ENCODE results near the gene ENOX1.

The ENOX1 gene

DNA sequence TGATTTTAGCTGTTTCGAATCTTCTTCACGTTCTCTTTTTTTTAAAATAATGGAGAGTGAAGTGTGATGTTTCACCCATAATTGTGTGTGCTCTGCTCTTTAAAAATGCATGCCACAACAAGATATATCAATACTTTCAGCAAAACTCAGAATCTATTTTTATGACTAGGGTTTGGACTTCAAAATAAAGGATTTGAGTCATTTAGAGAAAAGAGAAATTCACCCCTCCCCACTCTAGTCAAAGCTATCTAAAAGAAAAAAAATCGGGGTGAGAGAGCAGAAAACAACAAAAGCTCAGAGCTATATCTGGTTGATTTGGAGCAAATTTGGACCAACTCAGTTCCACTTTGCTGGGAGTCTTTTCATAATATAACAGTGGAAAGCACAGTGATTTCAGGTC lies 518.9 kb downstream of the ENOX1 start:
- no peaks in the 10 kb centered on the region for H3F3A ChIP-seq (ENCODE audit: insufficient read depth, low read length)
- no peak overlapping the region for H3K4me3 ChIP-seq (ENCODE audit: low read depth, low read length, poor library complexity, severe bottlenecking)
- no peak overlapping the region for H3K9ac ChIP-seq (ENCODE audit: low read length)
- no peaks in the 10 kb centered on the region for H3K9me3 ChIP-seq (ENCODE audit: low read length)
- H3K36me3 ChIP-seq (ENCODE audit: insufficient read depth, low read length): no peaks in the 10 kb centered on the region
- H3K27ac ChIP-seq (ENCODE audit: low read depth, low read length, poor library complexity, severe bottlenecking): no peak overlapping the region
- no peak overlapping the region for H3K4me2 ChIP-seq (ENCODE audit: low read length)
- no peak overlapping the region for H2AFZ ChIP-seq (ENCODE audit: low read length)
- no peaks in the 10 kb centered on the region for H3K79me2 ChIP-seq (ENCODE audit: insufficient read depth, low read length)
- TF ChIP-seq CTCF (IDR thresholded peaks at IDR 0.05; ENCODE audit: low read length) (no peak), EZH2 (IDR thresholded peaks at IDR 0.05; ENCODE audit: borderline replicate concordance, low read length) (no peak)
- no peaks in the 10 kb centered on the region for H3K27me3 ChIP-seq (ENCODE audit: insufficient read depth, low read length)
- H4K20me1 ChIP-seq (ENCODE audit: insufficient read depth, low read length): no peaks in the 10 kb centered on the region
- no peaks in the 10 kb centered on the region for H3K9me2 ChIP-seq (ENCODE audit: low read depth, low read length)
- H3K4me1 ChIP-seq (ENCODE audit: insufficient read depth, low read length, severe bottlenecking): no peaks in the 10 kb centered on the region

DNA sequence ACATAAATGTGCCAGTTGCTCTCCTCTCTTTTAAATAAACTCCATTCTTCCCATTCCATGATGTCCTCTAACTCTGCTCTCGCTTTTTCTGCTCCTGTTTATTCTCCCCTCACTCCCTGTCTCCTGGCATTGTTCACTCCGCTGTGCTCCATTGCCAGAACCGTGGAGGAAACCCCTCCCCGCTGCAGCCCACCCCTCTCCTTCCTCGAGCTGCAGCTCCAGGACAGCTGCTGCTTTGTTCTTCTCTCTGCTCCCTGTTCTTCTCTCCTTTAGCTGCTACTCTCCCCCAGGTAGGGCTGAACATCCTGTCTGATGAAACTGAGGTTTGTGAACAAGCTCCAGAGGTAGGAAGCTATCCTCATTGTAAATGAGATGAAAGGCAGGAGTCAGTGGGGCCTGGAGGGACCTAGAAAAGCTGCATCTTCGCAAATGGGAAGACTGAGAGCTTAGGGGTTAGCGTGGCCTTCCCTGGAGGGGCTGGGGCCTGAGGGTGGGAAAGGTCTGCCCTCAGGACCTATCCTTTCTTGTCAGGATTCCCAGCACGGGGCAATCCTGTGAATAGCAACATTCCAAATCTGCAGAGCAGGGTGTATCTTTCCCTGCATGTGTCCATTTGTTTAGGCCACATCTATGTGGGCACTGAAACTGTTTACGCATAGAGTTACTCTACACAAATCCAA lies 519.7 kb downstream of the ENOX1 start:
- Histone ChIP-seq H2AFZ (ENCODE audit: low read length) (no peak overlapping the region), H3K9me3 (ENCODE audit: low read length) (no peaks in the 10 kb centered on the region), H3F3A (ENCODE audit: insufficient read depth, low read length) (no peaks in the 10 kb centered on the region), H3K27ac (ENCODE audit: low read depth, low read length, poor library complexity, severe bottlenecking) (no peak overlapping the region), H4K20me1 (ENCODE audit: insufficient read depth, low read length) (no peaks in the 10 kb centered on the region), H3K27me3 (ENCODE audit: insufficient read depth, low read length) (no peaks in the 10 kb centered on the region), H3K36me3 (ENCODE audit: insufficient read depth, low read length) (no peaks in the 10 kb centered on the region), H3K4me3 (ENCODE audit: low read depth, low read length, poor library complexity, severe bottlenecking) (no peak overlapping the region), H3K9ac (ENCODE audit: low read length) (no peak overlapping the region), H3K79me2 (ENCODE audit: insufficient read depth, low read length) (no peaks in the 10 kb centered on the region), H3K4me1 (ENCODE audit: insufficient read depth, low read length, severe bottlenecking) (no peaks in the 10 kb centered on the region), H3K9me2 (ENCODE audit: low read depth, low read length) (no peaks in the 10 kb centered on the region), H3K4me2 (ENCODE audit: low read length) (no peak overlapping the region)
- no peak for TF ChIP-seq CTCF (IDR thresholded peaks at IDR 0.05; ENCODE audit: low read length)
- no peak for TF ChIP-seq EZH2 (IDR thresholded peaks at IDR 0.05; ENCODE audit: borderline replicate concordance, low read length)

DNA sequence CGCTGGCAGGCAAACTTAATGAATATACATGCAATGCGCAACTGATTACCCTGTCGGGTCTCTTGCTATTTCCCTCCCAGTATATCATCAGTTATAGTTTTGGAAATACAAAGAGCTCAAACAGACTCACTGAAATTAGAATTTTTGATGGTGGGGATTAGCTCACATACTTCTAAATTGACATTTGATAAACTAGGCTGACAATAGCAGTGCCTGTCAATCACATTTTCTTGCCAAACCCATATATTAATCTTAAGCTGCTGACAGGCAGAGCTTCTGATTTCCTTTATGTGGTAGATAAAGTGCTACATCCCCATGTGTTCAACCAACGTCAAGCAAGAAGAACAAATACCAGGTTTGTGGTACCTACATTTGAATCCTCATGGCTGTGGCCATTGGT lies 521.7 kb downstream of the ENOX1 start:
- no peak overlapping the region for H3K4me3 ChIP-seq (ENCODE audit: low read depth, low read length, poor library complexity, severe bottlenecking)
- no peaks in the 10 kb centered on the region for H3F3A ChIP-seq (ENCODE audit: insufficient read depth, low read length)
- H4K20me1 ChIP-seq (ENCODE audit: insufficient read depth, low read length): no peaks in the 10 kb centered on the region
- H3K9ac ChIP-seq (ENCODE audit: low read length): no peak overlapping the region
- no peaks in the 10 kb centered on the region for H3K9me3 ChIP-seq (ENCODE audit: low read length)
- H3K36me3 ChIP-seq (ENCODE audit: insufficient read depth, low read length): no peaks in the 10 kb centered on the region
- no peak overlapping the region for H3K4me2 ChIP-seq (ENCODE audit: low read length)
- no peaks in the 10 kb centered on the region for H3K27me3 ChIP-seq (ENCODE audit: insufficient read depth, low read length)
- H3K4me1 ChIP-seq (ENCODE audit: insufficient read depth, low read length, severe bottlenecking): no peaks in the 10 kb centered on the region
- TF ChIP-seq CTCF (IDR thresholded peaks at IDR 0.05; ENCODE audit: low read length) (no peak), EZH2 (IDR thresholded peaks at IDR 0.05; ENCODE audit: borderline replicate concordance, low read length) (no peak)
- no peak overlapping the region for H3K27ac ChIP-seq (ENCODE audit: low read depth, low read length, poor library complexity, severe bottlenecking)
- no peak overlapping the region for H2AFZ ChIP-seq (ENCODE audit: low read length)
- no peaks in the 10 kb centered on the region for H3K79me2 ChIP-seq (ENCODE audit: insufficient read depth, low read length)
- no peaks in the 10 kb centered on the region for H3K9me2 ChIP-seq (ENCODE audit: low read depth, low read length)

Data from OCI-LY1 (cell line).